Lung (tissue), 12 donors: Measurements from ENCODE around the gene NTF3. TPM values are rescaled to one million over a fixed set of nuclear protein-coding genes. Genes with fewer than 3 reads are reported as not detected.

ENCODE experiments used
- ATAC-seq: fragments of 200-7000 bp; cut with Tn5 transposase; one replicate; pipeline ENCODE4 v1.9.1; 2020; ENCODE audit warnings: moderate number of reproducible peaks; ENCODE audit not compliant: insufficient read depth, low FRiP score
- DNase-seq, 3 donors: peaks; one replicate each; pipeline ENCODE4 v3.0.0-alpha.2; 2013 to 2017
- H3K27ac ChIP-seq, 2 donors: one replicate each; pipeline ENCODE4 v1.5.1; 2013; ENCODE audit warnings: mild to moderate bottlenecking in 2 of 2, moderate library complexity in 2 of 2, control low read depth in 1 of 2, inconsistent platforms in 1 of 2, low read depth in 1 of 2, low read length in 1 of 2
- H3K27me3 ChIP-seq, 3 donors: one replicate each; pipeline ENCODE4 v1.5.1; 2013; ENCODE audit warnings: low read length in 2 of 3; ENCODE audit not compliant: control insufficient read depth in 3 of 3, insufficient read depth in 3 of 3
- H3K36me3 ChIP-seq, 4 donors: one replicate each; pipeline ENCODE4 v1.5.1; 2013; ENCODE audit warnings: low read length in 4 of 4, mild to moderate bottlenecking in 1 of 4, moderate library complexity in 1 of 4; ENCODE audit not compliant: control insufficient read depth in 4 of 4, insufficient read depth in 4 of 4
- H3K4me1 ChIP-seq, 5 donors: one replicate each; pipeline ENCODE4 v1.5.1; 2013; ENCODE audit warnings: low read length in 5 of 5, mild to moderate bottlenecking in 2 of 5, moderate library complexity in 1 of 5; ENCODE audit not compliant: control insufficient read depth in 5 of 5, insufficient read depth in 5 of 5
- H3K4me3 ChIP-seq: one replicate; pipeline ENCODE4 v1.5.1; 2013; ENCODE audit warnings: mild to moderate bottlenecking, control low read depth, moderate library complexity
- H3K9ac ChIP-seq, 2 donors: one replicate each; pipeline ENCODE4 v1.5.1; 2013; ENCODE audit warnings: low read length in 2 of 2, control low read depth in 1 of 2; ENCODE audit not compliant: insufficient read depth in 1 of 2
- H3K9me3 ChIP-seq, 4 donors: one replicate each; pipeline ENCODE4 v1.5.1; 2013; ENCODE audit warnings: low read length in 3 of 4, mild to moderate bottlenecking in 1 of 4, moderate library complexity in 1 of 4; ENCODE audit not compliant: control insufficient read depth in 4 of 4, insufficient read depth in 3 of 4
- WGBS, 2 donors: extraction: QIAGEN DNeasy Blood & Tissue Kit; methylation state at CpG; one replicate each; pipeline ENCODE4 v1.1.7; 2013; 5-methylcytosine and 5-hydroxymethylcytosine counted together
- polyA plus RNA-seq, 2 donors: library from polyadenylated mRNA; stranded (reverse); fragments of 200-250 nt; gene quantifications; one replicate each; pipeline ENCODE4 v1.2.1, GENCODE V29; 2013
- total RNA-seq, 2 donors: library from RNA; depleted of rRNA in 1 of 2; stranded (reverse); fragments of >200 nt in 1 of 2; gene quantifications; one replicate each; pipeline ENCODE4 v1.2.1, GENCODE V29; 2014 to 2021
- TF ChIP-seq, protein P1 (sequence below): IDR thresholded peaks from 2 replicates; pipeline ENCODE4 v1.5.1; 2012; ENCODE audit warnings: mild to moderate bottlenecking; ENCODE audit errors: control extremely low read depth, extremely low read depth
- donor health status: control.
- donor health status: control.
- donor health status: Bipolar disorder and iron deficiency.
- donor health status: healthy.
- donor health status: DM: yes; HTN: yes; CAD: no.

The NTF3 gene
- total and polyA plus RNA-seq, 4 donors, result 0.84 to 2.7 (median 1.0) TPM

DNA sequence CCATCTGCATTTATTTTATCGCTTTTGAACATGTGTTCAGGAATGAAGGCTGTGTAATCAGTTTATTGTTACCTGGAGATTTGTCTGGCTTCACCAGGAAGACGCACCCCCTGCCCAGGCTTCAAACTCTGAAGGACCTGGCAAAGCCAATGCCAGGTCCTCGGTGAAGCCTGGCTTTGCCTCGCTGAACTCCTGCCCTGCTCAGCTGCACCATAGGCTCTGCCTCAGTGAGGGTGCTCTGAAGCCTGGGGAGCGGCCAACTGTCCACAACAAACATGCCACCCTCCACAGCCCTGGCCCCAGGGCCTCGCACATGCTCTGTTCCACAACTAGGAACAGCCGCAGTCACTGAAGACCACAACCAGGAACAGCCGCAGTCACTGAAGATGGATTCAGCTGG, 66.9 kb downstream of the NTF3 start:
- no peak for ATAC-seq
- no peak overlapping the region for H3K9ac ChIP-seq
- TF ChIP-seq, protein P1, sequence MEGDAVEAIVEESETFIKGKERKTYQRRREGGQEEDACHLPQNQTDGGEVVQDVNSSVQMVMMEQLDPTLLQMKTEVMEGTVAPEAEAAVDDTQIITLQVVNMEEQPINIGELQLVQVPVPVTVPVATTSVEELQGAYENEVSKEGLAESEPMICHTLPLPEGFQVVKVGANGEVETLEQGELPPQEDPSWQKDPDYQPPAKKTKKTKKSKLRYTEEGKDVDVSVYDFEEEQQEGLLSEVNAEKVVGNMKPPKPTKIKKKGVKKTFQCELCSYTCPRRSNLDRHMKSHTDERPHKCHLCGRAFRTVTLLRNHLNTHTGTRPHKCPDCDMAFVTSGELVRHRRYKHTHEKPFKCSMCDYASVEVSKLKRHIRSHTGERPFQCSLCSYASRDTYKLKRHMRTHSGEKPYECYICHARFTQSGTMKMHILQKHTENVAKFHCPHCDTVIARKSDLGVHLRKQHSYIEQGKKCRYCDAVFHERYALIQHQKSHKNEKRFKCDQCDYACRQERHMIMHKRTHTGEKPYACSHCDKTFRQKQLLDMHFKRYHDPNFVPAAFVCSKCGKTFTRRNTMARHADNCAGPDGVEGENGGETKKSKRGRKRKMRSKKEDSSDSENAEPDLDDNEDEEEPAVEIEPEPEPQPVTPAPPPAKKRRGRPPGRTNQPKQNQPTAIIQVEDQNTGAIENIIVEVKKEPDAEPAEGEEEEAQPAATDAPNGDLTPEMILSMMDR, result no peak
- no peaks in the 10 kb centered on the region for H3K27me3 ChIP-seq
- H3K4me1 ChIP-seq, result peaks cover 0 to 9% (median 0%) of the 10 kb centered on the region in 5 donors
- WGBS, 2 donors, result 94 to 97% methylated on average over 8 of the region's 8 CpGs
- H3K4me3 ChIP-seq, result no peak overlapping the region
- H3K9me3 ChIP-seq, result no peaks in the 10 kb centered on the region
- H3K27ac ChIP-seq, result no peak overlapping the region
- no peak for DNase-seq
- no peaks in the 10 kb centered on the region for H3K36me3 ChIP-seq

DNA sequence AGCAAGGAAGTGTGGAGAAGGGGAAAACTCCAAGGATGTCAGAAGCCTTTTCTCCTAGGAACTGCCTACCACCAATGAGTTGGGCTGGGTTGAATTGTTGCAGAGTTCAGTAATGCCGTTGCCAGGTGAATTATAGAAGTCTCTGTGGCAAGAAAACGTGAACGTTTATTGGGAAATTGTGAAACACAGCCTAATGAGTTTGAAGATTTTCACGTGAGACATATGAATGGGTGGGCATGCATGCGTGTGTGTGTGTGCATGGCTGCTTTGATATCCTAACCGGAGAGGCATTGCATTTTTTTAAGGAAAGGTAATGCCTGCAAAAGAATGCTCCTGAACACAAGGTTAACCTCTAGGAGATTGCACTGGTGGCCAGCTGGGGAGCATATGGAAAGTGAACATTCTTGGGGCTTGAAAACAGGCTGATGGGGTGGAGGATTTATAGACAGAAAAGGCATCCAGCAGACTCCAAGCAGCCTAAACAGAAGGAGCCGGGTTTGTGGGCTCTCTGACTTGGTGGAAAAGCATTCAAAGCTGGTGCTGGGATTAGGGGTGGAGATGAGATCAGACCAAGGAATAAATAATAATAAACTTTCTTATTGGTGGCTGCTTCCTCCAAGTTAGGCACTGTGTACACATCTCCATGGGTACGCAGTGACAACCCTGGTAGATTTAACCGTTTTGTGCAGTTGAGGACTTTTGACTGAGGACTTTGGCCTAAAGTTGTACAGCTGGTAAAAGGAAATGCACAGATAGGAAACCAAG, 67.8 kb downstream of the NTF3 start:
- DNase-seq (no peak), ATAC-seq (no peak)
- no peak overlapping the region for H3K9ac ChIP-seq
- H3K36me3 ChIP-seq, result no peaks in the 10 kb centered on the region
- peaks cover 0 to 11% (median 0%) of the 10 kb centered on the region in 5 donors for H3K4me1 ChIP-seq
- no peak overlapping the region for H3K4me3 ChIP-seq
- H3K9me3 ChIP-seq, result no peaks in the 10 kb centered on the region
- H3K27me3 ChIP-seq, result no peaks in the 10 kb centered on the region
- no peak overlapping the region for H3K27ac ChIP-seq
- TF ChIP-seq, protein P1, result no peak
- WGBS, 2 donors, result 79 to 85% methylated on average over 9 of the region's 9 CpGs

DNA sequence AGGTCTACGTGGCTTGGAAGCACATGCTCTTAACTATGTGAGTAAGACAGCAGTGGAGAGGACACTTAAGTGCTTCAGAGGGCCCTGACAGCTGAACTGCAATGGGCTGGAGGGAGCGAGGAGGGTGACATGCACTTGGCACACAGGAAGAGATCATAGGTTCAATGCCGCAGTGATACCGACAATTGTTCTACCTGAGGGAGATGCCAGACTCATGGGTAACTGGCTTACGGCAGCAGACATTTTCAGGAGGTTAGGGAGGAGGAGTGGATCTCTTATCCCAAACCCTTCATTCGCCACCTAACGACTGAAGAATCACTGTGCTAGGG, 68.4 kb downstream of the NTF3 start:
- H3K4me1 ChIP-seq, result peaks cover 0 to 11% (median 0%) of the 10 kb centered on the region in 5 donors
- H3K27me3 ChIP-seq, result no peaks in the 10 kb centered on the region
- H3K27ac ChIP-seq, result no peak overlapping the region
- ATAC-seq (no peak), DNase-seq (no peak)
- TF ChIP-seq, protein P1, result no peak
- 72 to 85% methylated on average over 7 of the region's 7 CpGs for WGBS, 2 donors
- H3K9ac ChIP-seq, result no peak overlapping the region
- no peak overlapping the region for H3K4me3 ChIP-seq
- no peaks in the 10 kb centered on the region for H3K36me3 ChIP-seq
- peaks cover 0 to 3% (median 0%) of the 10 kb centered on the region in 4 donors for H3K9me3 ChIP-seq
